A549 (cell line): ENCODE measurements around the gene THSD7A. TPM values are rescaled to one million over a fixed set of nuclear protein-coding genes. Genes with fewer than 3 reads are reported as not detected.
"Not testable (repeated sequence)": the region's sequence is repeated elsewhere in the genome, so short reads cannot be mapped to it uniquely, and the experiment has no call there.

Experiments
- ATAC-seq, 2 experiments: fragments of 200-7000 bp in 1 of 2; fragments of >200 bp in 1 of 2; cut with Nextera tagmentation in 1 of 2; cut with Tn5 transposase in 1 of 2; 3 replicates each; pipeline versions ENCODE4 v1.8.0 to v1.9.1; 2018 to 2020; ENCODE audit warnings: mild to moderate bottlenecking in 1 of 2, moderate library complexity in 1 of 2
- CTCF ChIA-PET: fragments of 300-600 bp; sonication (Branson Sonifier 250); formaldehyde crosslinking; extraction: SDS; loops from one replicate; lab custom pipeline; 2021; ENCODE audit warnings: antibody characterized with exemption, inconsistent platforms; lab: Yijun Ruan, JAX
- POLR2A ChIA-PET: fragments of 350-600 bp; formaldehyde crosslinking; extraction: SDS; loops from one replicate; lab custom pipeline; 2021; ENCODE audit warnings: antibody characterized with exemption, inconsistent platforms; lab: Yijun Ruan, JAX
- DNase-seq, 2 experiments: peaks; one replicate each; pipeline versions ENCODE4 v3.0.0 to v3.0.0-alpha.2; 2011 to 2016; ENCODE audit warnings: low read depth in 1 of 2, low spot score in 1 of 2
- FAIRE-seq: peaks from 2 replicates; lab custom pipeline; 2011; peaks lifted over from hg19 to GRCh38; lab: Jason Lieb, UNC
- H3K27ac ChIP-seq, 2 experiments: fragments of >200 bp; sonication (Bioruptor Twin); formaldehyde crosslinking; 3 replicates each; pipeline ENCODE4 v1.5.1; 2016 to 2017
- H3K4me1 ChIP-seq: fragments of >200 bp; sonication (Bioruptor Twin); formaldehyde crosslinking; 3 replicates; pipeline ENCODE4 v1.6.1; 2016
- H3K4me2 ChIP-seq: fragments of >200 bp; sonication (Bioruptor Twin); formaldehyde crosslinking; 3 replicates; pipeline ENCODE4 v1.6.1; 2016
- H3K4me3 ChIP-seq: fragments of >200 bp; sonication (Bioruptor Twin); formaldehyde crosslinking; 3 replicates; pipeline ENCODE4 v1.5.1; 2016
- H3K9me3 ChIP-seq: fragments of >200 bp; sonication (Bioruptor Twin); formaldehyde crosslinking; 3 replicates; pipeline ENCODE4 v1.6.1; 2016
- ATOH8 ChIP-seq: fragments of 250-450 bp; sonication (Bioruptor Pico); IDR thresholded peaks from 2 replicates; pipeline ENCODE4 v1.5.0; 2020; ENCODE audit warnings: low read depth, mild to moderate bottlenecking, moderate library complexity
- BHLHE40 ChIP-seq: IDR thresholded peaks from 2 replicates; pipeline ENCODE4 v1.6.1; 2012; ENCODE audit warnings: low read depth, low read length, inconsistent platforms
- CEBPB ChIP-seq, 2 experiments: fragments of >200 bp in 1 of 2; sonication (Bioruptor Twin) in 1 of 2; formaldehyde crosslinking in 1 of 2; IDR thresholded peaks; 2 replicates each; pipeline ENCODE4 v1.6.1; 2012 to 2016
- FOSB ChIP-seq: fragments of 250-450 bp; sonication (Bioruptor Pico); IDR thresholded peaks from 2 replicates; pipeline ENCODE4 v1.5.0; 2020; ENCODE audit warnings: mild to moderate bottlenecking, moderate library complexity
- FOSL2 ChIP-seq, 2 experiments: fragments of 450-650 bp in 1 of 2; fragments of >200 bp in 1 of 2; sonication (Bioruptor Twin) in 1 of 2; formaldehyde crosslinking; IDR thresholded peaks; 2 replicates each; pipeline versions ENCODE4 v1.5.0 to v1.6.1; 2016 to 2020; ENCODE audit warnings: mild to moderate bottlenecking in 1 of 2, moderate library complexity in 1 of 2
- HMGXB4 ChIP-seq: fragments of 250-450 bp; sonication (Bioruptor Pico); IDR thresholded peaks from 2 replicates; pipeline ENCODE4 v1.5.0; 2021; ENCODE audit warnings: mild to moderate bottlenecking, moderate library complexity, borderline replicate concordance
- HOXB13 ChIP-seq: fragments of 250-450 bp; sonication (Bioruptor Pico); IDR thresholded peaks from 2 replicates; pipeline ENCODE4 v1.5.0; 2020; ENCODE audit warnings: low read depth, mild to moderate bottlenecking, moderate library complexity
- MAFK ChIP-seq: fragments of 450-650 bp; IDR thresholded peaks from 2 replicates; pipeline ENCODE4 v1.6.1; 2014; ENCODE audit not compliant: partially characterized antibody
- MAX ChIP-seq: IDR thresholded peaks from 2 replicates; pipeline ENCODE4 v1.6.1; 2012
- NFE2L2 ChIP-seq: fragments of 150-350 bp; conservative IDR thresholded peaks from 2 replicates; pipeline ENCODE4 v1.6.1; 2014; ENCODE audit warnings: low read length
- POLR2A ChIP-seq: IDR thresholded peaks from 2 replicates; pipeline ENCODE4 v1.6.1; 2012; ENCODE audit warnings: mild to moderate bottlenecking, low read length
- RARB ChIP-seq: fragments of 250-450 bp; sonication (Bioruptor Pico); IDR thresholded peaks from 2 replicates; pipeline ENCODE4 v1.8.0; 2021; ENCODE audit warnings: mild to moderate bottlenecking, moderate library complexity
- WGBS: methylation state at CpG from one replicate; pipeline ENCODE4 v1.1.6; 2017; ENCODE audit errors: missing lambda C conversion rate; 5-methylcytosine and 5-hydroxymethylcytosine counted together
- polyA plus RNA-seq, 4 experiments: library from polyadenylated mRNA; depleted of rRNA in 3 of 4; stranded (reverse); fragments of >200 nt; fragmentation: RNase III in 1 of 4; extraction: RNeasy Plus Mini Kit Qiagen cat#74134 plus additional on column Dnase treatment in 1 of 4; gene quantifications; 2 replicates in 3 of 4; 3 replicates in 1 of 4; pipeline ENCODE4 v1.2.3, GENCODE V29; 2011 to 2017

The THSD7A gene
- polyA plus RNA-seq, 2 of the 4 experiments (the other 2 are of a cell fraction): 5.7 to 11.8 TPM

- no peak for TF ChIP-seq NFE2L2
- no peak for TF ChIP-seq ATOH8
- TF ChIP-seq RARB (CRISPR knock-in tag): no peak
- TF ChIP-seq, all 56 proteins: peak for 0
These were observed 384.9 kb downstream of the THSD7A start (continued) for GRCh38 chr7:11447106-11447505.

GRCh38 chr7:11443934-11444333 lies 388.1 kb downstream of the THSD7A start:
- CTCF ChIA-PET, ATAC-seq, H3K4me3 ChIP-seq, H3K9me3 ChIP-seq, DNase-seq, H3K4me1 ChIP-seq, FAIRE-seq, POLR2A ChIA-PET, H3K4me2 ChIP-seq, H3K27ac ChIP-seq: not testable (repeated sequence)
- 66% methylated on average over 4 of the region's 4 CpGs for WGBS

GRCh38 chr7:11437994-11438393 lies 394.0 kb downstream of the THSD7A start:
- no peaks in the 10 kb centered on the region for H3K9me3 ChIP-seq
- H3K4me1 ChIP-seq: peaks cover 27% of the 10 kb centered on the region
- CTCF ChIA-PET: interaction anchor here (1.4 kb wide), 1 partner anchor 11 kb away, joined by 3 read pairs; no protein-coding TSS in a partner anchor
- H3K4me2 ChIP-seq: no peak overlapping the region
- DNase-seq: no peak
- TF ChIP-seq HOXB13 (CRISPR knock-in tag) (no peak), MAX (no peak), CEBPB (IDR thresholded peaks at IDR 0.05) (peak in 1 of 2 experiments; percentile 21; a peak in 1 of 4 replicates), BHLHE40 (no peak)
- no peak for ATAC-seq
- H3K27ac ChIP-seq: no peak overlapping the region
- POLR2A ChIA-PET: no interaction called here
- FAIRE-seq: no peak
- H3K4me3 ChIP-seq: no peak overlapping the region
- WGBS: 31% methylated on average over 1 of the region's 1 CpG

GRCh38 chr7:11436773-11437524 lies 395.0 kb downstream of the THSD7A start:
- Histone ChIP-seq H3K4me1 (peaks cover 27% of the 10 kb centered on the region), H3K27ac (peak overlapping the region in 1 of 2 experiments; percentile 27; a peak in 3 of 6 replicates), H3K4me3 (no peak overlapping the region), H3K4me2 (peak overlapping the region; percentile 38), H3K9me3 (no peaks in the 10 kb centered on the region)
- no peak for TF ChIP-seq POLR2A
- peak; percentile 83 for TF ChIP-seq MAFK
- CTCF ChIA-PET: no interaction called here
- DNase-seq: no peak
- WGBS: 42% methylated on average over 2 of the region's 2 CpGs
- FAIRE-seq: peak; percentile 51
- POLR2A ChIA-PET: no interaction called here
- ATAC-seq: no peak

GRCh38 chr7:11436316-11436715 lies 395.7 kb downstream of the THSD7A start:
- Histone ChIP-seq H3K4me1 (peaks cover 22% of the 10 kb centered on the region), H3K9me3 (no peaks in the 10 kb centered on the region), H3K4me3 (no peak overlapping the region), H3K27ac (no peak overlapping the region), H3K4me2 (peak overlapping the region; percentile 38)
- CTCF ChIA-PET: no interaction called here
- FAIRE-seq: peak; percentile 7
- POLR2A ChIA-PET: no interaction called here
- WGBS: 25% methylated on average over 1 of the region's 1 CpG
- no peak for ATAC-seq
- DNase-seq: no peak
- TF ChIP-seq HMGXB4 (no peak), FOSB (CRISPR knock-in tag) (no peak), FOSL2 (IDR thresholded peaks at IDR 0.05) (0 out of 2 replicates have a peak, but pooled peaks have one; percentile 35), FOSL2 (CRISPR knock-in tag; IDR thresholded peaks at IDR 0.05) (0 out of 2 replicates have a peak, but pooled peaks have one; percentile 9)
